GF-D8 (cell line): ENCODE results near the gene HEPN1.

Experiments used
- DNase-seq: peaks from one replicate; lab custom pipeline; 2025; lab: John Stamatoyannopoulos, UW

The HEPN1 gene

DNA sequence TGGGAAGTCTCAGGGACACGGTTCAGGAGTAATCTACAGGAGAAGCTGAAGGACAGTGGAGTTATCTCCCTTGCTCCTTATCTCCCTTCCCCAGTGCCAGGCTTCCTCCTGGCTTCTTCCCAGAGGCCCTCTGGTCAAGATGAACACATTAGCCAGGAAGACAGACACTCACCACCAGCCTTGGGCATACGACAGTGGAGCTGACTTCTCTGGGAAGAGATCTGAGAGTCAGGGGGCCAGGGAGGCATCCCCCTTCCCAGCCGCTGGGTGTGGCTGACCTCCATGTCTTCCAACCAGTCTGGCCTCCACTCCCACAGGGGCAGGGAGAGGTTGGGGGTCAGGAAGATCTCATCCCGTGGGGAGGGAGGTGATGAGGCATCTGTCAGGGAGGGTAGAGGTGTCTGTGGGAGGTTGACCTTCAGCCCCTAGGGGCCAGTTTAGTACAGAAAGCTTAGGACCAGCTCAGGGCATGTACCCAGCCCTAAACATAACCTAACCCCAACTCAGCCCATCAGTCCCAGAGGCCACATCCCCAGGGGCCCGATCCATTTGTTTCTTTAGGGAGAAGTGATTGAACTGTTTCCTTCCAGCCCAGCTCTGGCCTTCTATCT lies 34.1 kb upstream of the HEPN1 start:
- DNase-seq, result no peak

DNA sequence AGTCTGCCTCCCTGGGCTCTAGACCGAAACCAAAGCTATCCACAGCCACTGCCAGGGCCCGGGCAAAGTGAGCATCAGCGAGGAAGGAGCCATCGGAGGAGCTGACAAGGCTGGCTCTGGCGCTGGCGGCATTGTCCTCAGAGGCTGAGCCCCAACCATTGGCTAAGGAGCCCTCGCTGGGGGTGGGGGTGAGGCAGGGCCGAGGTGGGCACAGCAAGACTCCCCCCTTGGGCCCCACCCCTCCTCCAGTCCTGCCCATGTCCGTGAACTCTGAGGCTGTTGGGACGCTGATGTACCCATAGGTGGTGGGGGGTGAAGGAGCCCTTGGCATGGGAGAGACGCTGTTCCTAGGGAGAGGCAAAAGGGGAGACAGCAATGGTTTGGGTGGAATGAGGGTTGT lies 32.6 kb upstream of the HEPN1 start:
- DNase-seq, result no peak

- no peak for DNase-seq
Measured at GRCh38 chr11:124886978-124887666, 31.9 kb upstream of the HEPN1 start.

- DNase-seq, result no peak
Measured at GRCh38 chr11:124887667-124888013, 31.4 kb upstream of the HEPN1 start.

DNA sequence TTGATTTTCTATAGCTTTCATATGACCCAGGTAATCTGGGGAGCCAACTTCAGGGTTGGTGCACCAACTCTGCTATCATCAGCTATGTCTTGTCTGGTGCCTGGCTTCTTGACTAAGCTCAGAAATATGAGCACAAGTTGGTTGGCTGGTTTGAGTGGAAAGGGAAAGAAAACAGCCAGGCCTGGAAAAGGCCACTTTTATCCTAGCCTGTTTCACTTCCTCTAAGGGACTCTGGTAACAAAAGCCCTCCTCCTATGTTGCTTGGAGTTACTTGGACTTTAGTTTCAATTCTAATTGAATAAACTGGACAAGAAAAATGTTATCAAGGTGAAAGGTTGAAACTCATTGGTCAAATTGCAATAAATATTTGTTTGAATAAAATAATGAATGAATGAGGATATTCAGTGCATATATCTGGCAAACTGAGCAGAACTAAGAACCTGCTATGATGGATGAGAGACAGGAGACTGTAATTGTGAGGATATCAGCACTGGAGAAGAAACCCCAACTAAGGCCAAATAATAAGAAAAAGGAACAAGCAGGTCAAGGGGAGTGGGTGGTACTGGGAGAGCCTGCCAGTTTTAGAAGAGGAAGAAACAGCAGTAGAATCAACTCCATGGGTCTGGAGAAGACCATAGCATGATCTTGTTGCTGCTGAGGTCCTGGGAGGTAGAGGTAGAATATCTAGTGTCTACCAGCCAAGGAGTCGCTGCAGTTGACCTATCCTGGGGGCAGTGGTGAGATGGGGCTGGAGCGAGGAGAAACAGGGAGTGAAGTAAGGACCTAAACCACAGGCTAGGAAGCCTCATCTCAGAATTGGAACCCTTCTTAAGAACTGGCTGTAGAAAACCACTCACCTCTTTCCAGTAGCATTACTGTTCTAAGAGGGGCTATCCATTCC lies 29.6 kb upstream of the HEPN1 start:
- no peak for DNase-seq

DNA sequence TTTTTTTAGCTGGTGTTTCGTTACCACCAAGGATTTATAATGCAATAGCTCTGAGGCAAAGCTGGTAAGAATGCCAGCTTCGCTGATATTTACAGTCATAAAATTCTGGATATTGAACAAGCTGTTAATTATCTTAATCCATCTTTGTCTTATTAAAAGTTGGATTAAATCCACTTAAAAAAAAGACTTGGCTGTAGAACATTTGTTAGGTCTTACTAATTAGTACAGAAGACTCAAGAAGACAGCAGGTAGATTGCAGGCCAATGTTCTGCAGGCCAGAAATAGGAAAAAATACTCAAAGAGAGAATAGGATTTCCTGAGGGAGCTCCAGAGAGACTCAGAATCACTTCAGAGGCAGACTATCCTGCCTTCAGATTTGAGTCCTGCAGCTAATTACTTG lies 28.9 kb upstream of the HEPN1 start:
- DNase-seq, result no peak

- DNase-seq, result no peak
Measured at GRCh38 chr11:124890683-124891372, 28.2 kb upstream of the HEPN1 start.

- DNase-seq, result no peak
Measured at GRCh38 chr11:124891373-124891861, 27.6 kb upstream of the HEPN1 start.

GRCh38 chr11:124892146-124892545 lies 26.9 kb upstream of the HEPN1 start:
- DNase-seq, result no peak

DNA sequence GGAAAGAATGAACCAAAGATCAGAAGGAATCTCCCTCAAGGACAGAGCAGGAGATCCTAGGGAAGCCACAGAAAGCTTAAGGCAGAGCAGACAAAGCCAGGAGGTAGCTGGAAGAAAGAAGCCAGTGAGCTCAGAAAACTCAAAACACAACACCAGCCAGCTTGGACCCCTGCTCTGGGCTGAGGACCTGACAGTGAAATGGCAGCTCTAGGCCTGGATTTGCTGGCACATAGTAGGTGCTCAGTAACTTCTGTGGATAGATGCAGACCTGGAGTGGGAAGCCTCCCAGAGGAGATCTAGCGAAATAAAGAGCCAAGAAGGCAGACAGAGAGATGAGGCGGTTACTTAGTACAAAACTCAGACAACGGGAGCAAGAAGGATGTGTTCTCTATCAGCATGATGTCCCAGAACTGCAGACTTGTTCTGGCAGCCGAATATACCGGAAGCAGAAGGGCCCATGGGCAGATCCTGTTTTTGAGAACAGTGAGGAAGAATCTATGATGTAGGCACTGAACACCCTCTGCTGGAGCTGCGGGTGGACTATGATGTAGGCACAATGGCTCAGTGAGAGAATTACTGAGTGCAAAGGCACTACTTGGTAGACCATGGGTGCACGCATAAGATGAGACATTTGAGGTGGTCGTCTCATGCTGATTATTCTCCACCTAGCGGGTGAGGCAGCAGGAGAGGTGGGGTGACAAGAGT lies 26.1 kb upstream of the HEPN1 start:
- no peak for DNase-seq

DNA sequence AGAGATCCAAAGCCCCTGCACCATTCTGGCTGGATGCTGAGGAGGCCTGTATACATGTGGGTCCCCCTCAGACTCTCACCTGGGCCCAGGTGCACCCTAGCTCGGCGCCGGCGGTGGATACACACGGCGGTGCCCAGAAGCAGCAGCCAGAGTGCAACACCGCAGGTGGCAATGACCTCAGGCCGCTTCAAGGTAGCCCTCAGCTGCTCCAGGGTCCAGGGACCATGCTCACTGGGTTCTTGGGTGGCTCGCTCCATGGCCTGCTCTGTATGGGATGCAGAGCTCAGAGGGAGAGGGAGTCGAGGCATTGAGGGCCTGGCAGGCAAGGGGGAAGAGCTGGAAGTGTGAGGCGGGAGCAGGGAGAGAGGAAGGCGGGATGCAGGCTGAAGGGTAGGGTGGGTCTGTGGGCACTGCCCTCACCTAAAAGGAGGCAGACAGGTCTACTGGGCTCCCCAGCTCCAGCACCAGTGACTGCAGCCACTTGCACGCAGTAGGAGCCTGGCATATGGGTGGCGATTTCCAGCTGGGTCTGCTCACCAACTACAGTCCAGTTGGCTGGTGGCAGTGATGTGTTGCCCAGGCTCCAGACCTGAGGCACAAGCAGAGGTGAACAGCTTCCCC lies 25.2 kb upstream of the HEPN1 start:
- no peak for DNase-seq

DNA sequence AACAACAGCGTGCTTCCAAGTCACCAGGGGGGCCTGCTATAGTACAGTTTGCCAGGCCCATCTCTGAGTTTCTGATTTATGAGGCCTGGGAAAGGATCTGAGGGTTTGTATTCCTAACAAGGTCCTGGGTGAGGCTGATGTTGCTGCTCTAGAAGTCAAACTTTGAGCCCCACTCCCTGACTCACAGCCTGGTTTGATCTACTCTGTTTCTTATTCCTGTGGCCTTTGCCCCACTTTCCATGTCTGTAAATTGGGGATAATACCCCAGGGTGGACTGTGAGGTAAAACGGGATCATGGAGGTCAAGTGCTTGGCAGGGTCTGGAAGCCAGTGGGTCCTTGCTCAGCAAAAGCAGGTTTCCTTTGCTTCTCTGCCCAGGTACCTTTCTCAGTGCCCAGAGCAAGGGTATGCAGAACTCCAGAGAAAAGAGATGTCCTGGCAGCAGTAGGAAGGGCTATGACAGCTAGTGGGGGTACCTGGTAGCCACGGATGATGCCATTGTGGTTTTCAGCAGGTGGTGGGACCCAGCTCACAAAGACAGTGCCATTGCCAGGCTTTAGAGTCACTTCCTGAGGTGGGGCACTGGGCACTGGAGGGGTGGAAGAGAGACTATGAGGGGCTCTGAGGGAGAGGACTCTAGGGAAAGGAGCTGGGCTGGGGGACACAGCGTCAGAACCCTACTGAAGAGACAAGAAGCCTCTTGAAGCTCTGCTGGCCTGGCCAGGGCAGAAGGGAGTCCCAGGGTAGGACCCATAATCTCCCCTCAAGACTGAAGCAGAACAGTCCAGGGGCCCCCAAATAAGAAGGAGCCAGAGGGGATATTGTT lies 24.2 kb upstream of the HEPN1 start:
- no peak for DNase-seq

DNA sequence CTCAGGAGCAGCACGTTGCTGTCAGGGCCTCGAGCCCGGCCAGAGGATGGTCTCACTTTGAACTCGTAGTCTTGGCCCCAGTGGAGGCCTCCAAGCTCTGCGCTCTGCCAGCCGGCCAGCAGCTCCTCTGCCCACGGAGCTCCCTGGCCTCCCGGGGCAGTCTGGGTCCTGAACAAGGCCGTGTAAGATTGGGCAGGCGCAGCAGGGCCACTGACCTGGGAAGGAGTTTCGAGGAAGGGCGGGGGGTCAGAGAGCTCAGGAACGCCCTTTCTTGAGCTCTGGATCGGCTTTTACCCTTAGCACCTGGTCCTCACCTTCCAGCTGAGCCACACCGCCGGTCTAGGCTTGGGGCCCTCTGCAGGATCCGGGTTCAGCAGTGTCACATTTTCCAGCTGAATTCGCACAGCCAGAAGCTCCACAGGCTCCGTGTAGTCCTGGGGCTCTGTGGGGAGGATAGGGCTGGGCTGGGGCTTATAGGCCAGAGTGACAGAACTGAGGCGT lies 23.5 kb upstream of the HEPN1 start:
- no peak for DNase-seq

GRCh38 chr11:124896071-124896750 lies 22.8 kb upstream of the HEPN1 start:
- no peak for DNase-seq

GRCh38 chr11:124896821-124897391 lies 22.1 kb upstream of the HEPN1 start:
- no peak for DNase-seq

GRCh38 chr11:124897674-124898262 lies 21.3 kb upstream of the HEPN1 start, which contains the start of gene ROBO4:
ROBO4 (minus strand) TSS chr11:124897865; CDS start chr11:124897795, 70 bp downstream.
- no peak for DNase-seq

GRCh38 chr11:124898263-124898680 lies 20.8 kb upstream of the HEPN1 start:
- no peak for DNase-seq

DNA sequence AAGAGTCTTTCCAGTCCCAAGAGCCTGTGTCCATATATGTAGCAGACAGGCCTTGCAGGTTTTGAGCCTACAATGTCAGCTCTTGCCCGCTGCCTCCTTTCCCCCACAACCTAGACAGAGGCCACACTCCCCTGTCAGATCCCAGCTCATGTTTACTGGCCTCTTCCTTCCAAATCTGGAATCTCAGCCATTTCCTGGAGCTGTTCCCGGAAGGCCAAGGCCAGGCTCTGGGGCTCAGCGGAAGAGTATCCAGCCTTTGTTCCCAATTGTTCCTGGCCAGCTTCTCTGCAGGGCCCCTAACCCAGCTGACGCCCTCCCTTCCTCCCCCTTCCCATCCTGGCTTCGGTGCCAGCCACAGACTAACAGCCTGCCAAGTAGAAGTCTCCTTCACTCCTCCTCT lies 20.3 kb upstream of the HEPN1 start:
- DNase-seq, result no peak
